IPS-20b (cell line): ENCODE results near the gene PRDM16.
A peak's percentile ranks its signal among the peaks of the same experiment; 100 is the strongest.

Source experiments
- H3K27ac ChIP-seq: one replicate; pipeline ENCODE4 v1.5.1; 2013; ENCODE audit warnings: low read length
- H3K27me3 ChIP-seq: 2 replicates; pipeline ENCODE4 v1.6.1; 2013; ENCODE audit warnings: mild to moderate bottlenecking, low read length, inconsistent platforms; ENCODE audit not compliant: insufficient read depth
- H3K36me3 ChIP-seq: 2 replicates; pipeline ENCODE4 v1.6.1; 2013; ENCODE audit warnings: low read depth, mild to moderate bottlenecking, inconsistent platforms, low read length, moderate library complexity; ENCODE audit not compliant: insufficient read depth
- H3K4me1 ChIP-seq: 2 replicates; pipeline ENCODE4 v1.6.1; 2013; ENCODE audit warnings: mild to moderate bottlenecking, control low read depth, inconsistent platforms, low read length, moderate library complexity; ENCODE audit not compliant: insufficient read depth
- H3K4me3 ChIP-seq: 2 replicates; pipeline ENCODE4 v1.5.1; 2013; ENCODE audit warnings: mild to moderate bottlenecking, low read length, inconsistent platforms
- H3K9ac ChIP-seq: 2 replicates; pipeline ENCODE4 v1.6.1; 2013; ENCODE audit warnings: low read depth, mild to moderate bottlenecking, inconsistent platforms, low read length, moderate library complexity
- H3K9me3 ChIP-seq: 2 replicates; pipeline ENCODE4 v1.6.1; 2013; ENCODE audit warnings: mild to moderate bottlenecking, low read depth, low read length, inconsistent platforms; ENCODE audit not compliant: insufficient read depth

Gene PRDM16

GRCh38 chr1:3450202-3450863 lies 381.3 kb downstream of the PRDM16 start:
- Histone ChIP-seq H3K27ac (no peak overlapping the region), H3K4me1 (peaks cover under 1% of the 10 kb centered on the region; the same call in 1 of the 2 replicates), H3K4me3 (no peak overlapping the region), H3K36me3 (no peaks in the 10 kb centered on the region), H3K9ac (no peak overlapping the region), H3K9me3 (no peaks in the 10 kb centered on the region), H3K27me3 (no peaks in the 10 kb centered on the region)

- H3K4me3 ChIP-seq: no peak overlapping the region
- peaks cover 7% of the 10 kb centered on the region for H3K4me1 ChIP-seq
- H3K27ac ChIP-seq: no peak overlapping the region
- H3K9me3 ChIP-seq: no peaks in the 10 kb centered on the region
- no peaks in the 10 kb centered on the region for H3K27me3 ChIP-seq
- no peaks in the 10 kb centered on the region for H3K36me3 ChIP-seq
- no peak overlapping the region for H3K9ac ChIP-seq
Measured at GRCh38 chr1:3450983-3451382, 382.0 kb downstream of the PRDM16 start.

- Histone ChIP-seq H3K4me1 (peaks cover 8% of the 10 kb centered on the region), H3K4me3 (no peak overlapping the region), H3K9me3 (no peaks in the 10 kb centered on the region), H3K36me3 (no peaks in the 10 kb centered on the region), H3K27me3 (no peaks in the 10 kb centered on the region), H3K9ac (no peak overlapping the region), H3K27ac (no peak overlapping the region)
Measured at GRCh38 chr1:3451994-3452865, 383.2 kb downstream of the PRDM16 start.

DNA sequence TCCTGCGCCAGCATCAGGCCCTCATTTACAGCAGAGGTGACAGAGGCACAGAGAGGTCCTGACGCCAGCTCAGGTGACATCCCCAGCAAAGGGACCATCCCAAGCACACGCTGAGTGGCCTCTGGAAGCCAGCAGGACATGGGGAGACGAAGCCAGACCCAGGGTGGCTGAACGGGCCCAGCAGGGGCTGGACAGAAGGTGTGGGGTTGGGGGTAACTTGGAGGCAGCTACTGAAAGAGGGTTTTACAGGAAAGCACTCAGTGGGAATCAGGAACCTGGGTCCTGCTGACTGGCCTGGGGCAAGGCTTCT lies 383.8 kb downstream of the PRDM16 start:
- peaks cover 8% of the 10 kb centered on the region for H3K4me1 ChIP-seq
- no peaks in the 10 kb centered on the region for H3K27me3 ChIP-seq
- no peak overlapping the region for H3K4me3 ChIP-seq
- H3K27ac ChIP-seq: no peak overlapping the region
- H3K36me3 ChIP-seq: no peaks in the 10 kb centered on the region
- no peaks in the 10 kb centered on the region for H3K9me3 ChIP-seq
- H3K9ac ChIP-seq: no peak overlapping the region

GRCh38 chr1:3453203-3453761 lies 384.3 kb downstream of the PRDM16 start:
- 0 out of 2 replicates have a peak overlapping the region, but pooled peaks have one; percentile 47 for H3K4me3 ChIP-seq
- H3K27ac ChIP-seq: no peak overlapping the region
- H3K36me3 ChIP-seq: no peaks in the 10 kb centered on the region
- no peak overlapping the region; the same call in 1 of the 2 replicates for H3K9ac ChIP-seq
- no peaks in the 10 kb centered on the region for H3K27me3 ChIP-seq
- H3K4me1 ChIP-seq: peaks cover 8% of the 10 kb centered on the region
- no peaks in the 10 kb centered on the region for H3K9me3 ChIP-seq

DNA sequence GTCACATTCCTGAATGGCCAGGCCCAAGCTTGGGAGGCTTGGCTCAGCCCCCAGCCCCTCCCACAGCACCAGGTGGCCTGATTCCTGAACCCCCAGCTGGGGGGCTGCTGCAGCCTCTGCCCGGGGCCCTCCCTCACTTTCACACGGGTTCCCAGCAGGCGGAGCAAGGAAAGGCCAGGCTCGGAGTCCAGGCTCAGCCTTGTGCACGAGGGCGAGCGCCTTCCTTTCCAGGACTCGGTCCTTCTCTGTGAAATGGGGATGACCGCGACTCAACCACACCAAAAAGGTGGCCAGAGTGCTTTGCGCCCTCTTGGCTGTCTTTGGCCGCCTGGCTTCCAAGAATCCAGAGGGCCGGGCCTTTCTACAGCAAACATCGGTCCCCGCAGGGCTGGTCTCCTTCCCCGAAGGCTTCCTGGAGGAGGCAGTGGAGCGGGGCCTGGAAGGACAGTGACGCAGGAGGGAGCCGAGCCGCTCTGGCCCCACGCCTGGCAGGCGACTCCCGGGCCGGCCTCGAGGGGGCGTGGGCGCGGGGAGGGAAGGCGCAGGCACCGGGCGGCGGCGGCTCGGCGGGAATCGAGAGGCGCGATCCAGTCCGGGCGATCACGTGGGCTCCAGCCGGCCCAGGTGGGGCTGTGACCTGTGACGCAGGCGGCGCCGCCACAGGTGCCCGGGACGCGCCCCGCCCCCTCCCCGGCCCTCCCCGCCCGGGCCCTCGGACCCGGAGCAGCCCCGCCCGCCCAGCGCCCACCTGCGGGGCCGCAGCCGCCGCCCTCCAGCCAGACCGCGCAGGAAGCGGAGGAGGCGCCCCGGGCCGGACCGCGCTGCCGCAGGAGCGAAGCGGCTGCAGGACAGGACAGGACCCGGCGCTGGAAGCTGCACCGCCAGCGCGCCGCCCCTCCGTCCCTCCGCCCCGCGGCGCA lies 385.1 kb downstream of the PRDM16 start, which contains the start of gene ARHGEF16:
TSS of gene ARHGEF16 (plus strand) at position 775 of the 920 bp plus-strand sequence. CDS start 8,420 bp downstream, outside the sequence.
- peaks cover 8% of the 10 kb centered on the region for H3K4me1 ChIP-seq
- no peaks in the 10 kb centered on the region for H3K9me3 ChIP-seq
- peak within 1 kb of the TSS; percentile 83 for H3K9ac ChIP-seq
- no peaks in the 10 kb centered on the region for H3K27me3 ChIP-seq
- peak within 1 kb of the TSS; percentile 86 for H3K4me3 ChIP-seq
- H3K27ac ChIP-seq: peak within 1 kb of the TSS; percentile 93
- 0 out of 2 replicates have a peak, but pooled peaks cover 7% of the 10 kb centered on the region for H3K36me3 ChIP-seq

GRCh38 chr1:3454811-3455618 lies 386.0 kb downstream of the PRDM16 start:
- Histone ChIP-seq H3K4me3 (peak overlapping the region; percentile 86), H3K27ac (peak overlapping the region; percentile 93), H3K9me3 (no peaks in the 10 kb centered on the region), H3K27me3 (no peaks in the 10 kb centered on the region), H3K36me3 (0 out of 2 replicates have a peak, but pooled peaks cover 8% of the 10 kb centered on the region), H3K9ac (peak overlapping the region; percentile 83), H3K4me1 (peaks cover 8% of the 10 kb centered on the region)

DNA sequence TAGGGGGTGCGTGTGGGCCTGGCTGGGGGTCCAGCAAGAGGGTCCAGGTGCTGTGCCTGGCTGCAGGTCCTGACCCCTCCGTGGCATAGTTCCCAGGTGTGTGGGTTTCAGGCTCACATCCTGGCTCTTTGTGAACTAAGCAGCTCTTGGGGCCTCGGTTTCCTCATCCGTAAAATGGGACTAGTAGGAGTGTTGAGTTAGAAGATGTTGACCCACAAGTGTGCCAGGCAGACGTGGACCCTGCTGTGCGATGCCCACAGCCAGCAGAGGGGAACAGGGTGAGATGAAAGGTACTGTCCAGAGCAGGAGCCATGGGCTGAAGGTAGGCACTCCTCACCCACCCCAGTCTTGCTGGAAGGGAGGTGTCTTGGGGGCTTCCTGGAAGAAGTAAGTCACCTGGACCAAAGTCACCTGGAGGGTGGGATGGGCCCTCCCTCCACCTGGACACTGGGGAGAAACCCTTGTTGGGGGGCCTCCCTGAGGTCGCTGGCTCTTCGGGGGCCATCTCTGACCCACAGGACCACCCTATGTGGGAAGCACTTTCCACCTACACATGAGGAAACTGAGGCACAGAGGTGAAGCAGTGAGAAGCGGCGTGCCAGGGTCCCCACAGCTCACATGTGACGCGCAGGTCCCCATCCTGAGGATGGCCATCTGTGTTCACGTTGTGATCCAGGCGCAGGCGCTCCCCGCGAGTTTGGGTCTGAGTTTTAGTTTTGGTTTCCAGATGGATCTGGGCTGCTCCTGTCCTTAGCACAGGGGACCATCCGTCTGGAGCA lies 386.9 kb downstream of the PRDM16 start:
- peak overlapping the region; percentile 93 for H3K27ac ChIP-seq
- H3K36me3 ChIP-seq: 0 out of 2 replicates have a peak, but pooled peaks cover 8% of the 10 kb centered on the region
- peak overlapping the region; percentile 83 for H3K9ac ChIP-seq
- H3K9me3 ChIP-seq: no peaks in the 10 kb centered on the region
- H3K4me3 ChIP-seq: peak overlapping the region; percentile 86
- H3K27me3 ChIP-seq: no peaks in the 10 kb centered on the region
- H3K4me1 ChIP-seq: peaks cover 8% of the 10 kb centered on the region

DNA sequence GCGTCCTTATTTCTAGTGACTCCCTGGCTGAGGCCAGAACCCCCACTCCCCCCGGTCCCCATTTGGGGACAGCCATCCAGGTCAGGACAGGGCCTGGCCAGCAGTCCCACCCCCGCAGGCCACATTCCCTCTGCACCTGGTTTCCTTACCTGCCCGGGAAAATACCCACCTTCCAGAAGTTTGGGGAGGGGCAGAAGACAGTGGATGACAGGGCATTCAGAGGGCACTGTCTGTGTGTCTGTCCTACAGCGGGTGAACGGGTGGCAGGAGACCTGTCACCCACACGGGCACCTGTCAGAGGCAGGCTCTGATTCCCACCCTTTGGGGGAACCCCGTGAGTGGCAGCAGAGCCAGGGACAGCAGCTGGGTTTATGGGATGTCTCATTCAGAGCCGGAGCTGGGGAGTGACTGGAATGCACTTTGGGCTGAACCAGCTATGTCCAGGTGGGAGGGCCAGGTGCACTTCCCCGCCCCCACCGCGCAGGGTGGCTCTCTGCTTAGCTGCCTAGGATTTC lies 387.5 kb downstream of the PRDM16 start:
- H3K4me1 ChIP-seq: peaks cover 8% of the 10 kb centered on the region
- no peak overlapping the region for H3K27ac ChIP-seq
- H3K27me3 ChIP-seq: no peaks in the 10 kb centered on the region
- H3K9me3 ChIP-seq: no peaks in the 10 kb centered on the region
- no peak overlapping the region for H3K9ac ChIP-seq
- 0 out of 2 replicates have a peak, but pooled peaks cover 8% of the 10 kb centered on the region for H3K36me3 ChIP-seq
- no peak overlapping the region for H3K4me3 ChIP-seq
